SU-DHL-6 (cell line): ENCODE results near the gene CUTC.

ENCODE experiments used
- CTCF ChIP-seq: fragments of 200-600 bp; sonication (generic); IDR thresholded peaks from one replicate; pipeline ENCODE4 v1.5.1; 2017; ENCODE audit warnings: antibody characterized with exemption, mild to moderate bottlenecking, low read length, moderate library complexity; ENCODE audit not compliant: insufficient read depth, poor library complexity, severe bottlenecking
- EZH2phosphoT487 ChIP-seq: fragments of 200-600 bp; sonication (generic), shearing (Covaris generic); conservative IDR thresholded peaks from 2 replicates; pipeline ENCODE4 v1.6.1; 2018; ENCODE audit warnings: mild to moderate bottlenecking, antibody characterized with exemption, low read length, moderate library complexity, mixed read lengths

- TF ChIP-seq CTCF: no peak
- no peak for TF ChIP-seq EZH2phosphoT487
Measured at GRCh38 chr10:99765672-99766301, 33.8 kb downstream of the CUTC start.
